Measurements from ENCODE around the gene DCDC2.
"Not testable (repeated sequence)": the region's sequence is repeated elsewhere in the genome, so short reads cannot be mapped to it uniquely, and the experiment has no call there.

DCDC2 gene

GRCh38 chr6:24401458-24401857 lies 43.6 kb upstream of the DCDC2 start:
- Histone ChIP-seq H3K27ac (no peak overlapping the region), H3K9ac (no peak overlapping the region), H3K9me3 (ENCODE audit: control insufficient read depth, low read length) (no peaks in the 10 kb centered on the region), H3K4me1 (peaks cover 9% of the 10 kb centered on the region), H3K79me2 (peaks cover 24% of the 10 kb centered on the region), H2AFZ (no peak overlapping the region), H3K36me3 (ENCODE audit: control insufficient read depth, insufficient read depth, low read length) (no peaks in the 10 kb centered on the region), H3K4me3 (ENCODE audit: low read depth, low read length) (no peak overlapping the region), H3K4me2 (ENCODE audit: low read length) (no peak overlapping the region), H3K27me3 (ENCODE audit: control insufficient read depth, insufficient read depth, low read length) (no peaks in the 10 kb centered on the region)
- no peak for TF ChIP-seq CTCF (IDR thresholded peaks at IDR 0.05)

- not testable (repeated sequence) for H3K4me2 ChIP-seq (ENCODE audit: low read length); H3K4me1 ChIP-seq; H3K27me3 ChIP-seq (ENCODE audit: control insufficient read depth, insufficient read depth, low read length); H3K9me3 ChIP-seq (ENCODE audit: control insufficient read depth, low read length); H3K4me3 ChIP-seq (ENCODE audit: low read depth, low read length); H2AFZ ChIP-seq; H3K27ac ChIP-seq; H3K9ac ChIP-seq; H3K36me3 ChIP-seq (ENCODE audit: control insufficient read depth, insufficient read depth, low read length)
- H3K79me2 ChIP-seq, result peaks cover 22% of the 10 kb centered on the region
These were observed 42.5 kb upstream of the DCDC2 start for GRCh38 chr6:24400045-24401039.

- H3K4me1 ChIP-seq, result peaks cover 9% of the 10 kb centered on the region
- H3K9me3 ChIP-seq (ENCODE audit: control insufficient read depth, low read length), result no peaks in the 10 kb centered on the region
- H3K9ac ChIP-seq, result no peak overlapping the region
- TF ChIP-seq CTCF (IDR thresholded peaks at IDR 0.05), result no peak
- H3K4me3 ChIP-seq (ENCODE audit: low read depth, low read length), result no peak overlapping the region
- H3K36me3 ChIP-seq (ENCODE audit: control insufficient read depth, insufficient read depth, low read length), result no peaks in the 10 kb centered on the region
- no peak overlapping the region for H3K4me2 ChIP-seq (ENCODE audit: low read length)
- no peaks in the 10 kb centered on the region for H3K27me3 ChIP-seq (ENCODE audit: control insufficient read depth, insufficient read depth, low read length)
- H2AFZ ChIP-seq, result no peak overlapping the region
- no peak overlapping the region for H3K27ac ChIP-seq
- H3K79me2 ChIP-seq, result peaks cover 5% of the 10 kb centered on the region
These were observed 39.8 kb upstream of the DCDC2 start for GRCh38 chr6:24397631-24398030.

DNA sequence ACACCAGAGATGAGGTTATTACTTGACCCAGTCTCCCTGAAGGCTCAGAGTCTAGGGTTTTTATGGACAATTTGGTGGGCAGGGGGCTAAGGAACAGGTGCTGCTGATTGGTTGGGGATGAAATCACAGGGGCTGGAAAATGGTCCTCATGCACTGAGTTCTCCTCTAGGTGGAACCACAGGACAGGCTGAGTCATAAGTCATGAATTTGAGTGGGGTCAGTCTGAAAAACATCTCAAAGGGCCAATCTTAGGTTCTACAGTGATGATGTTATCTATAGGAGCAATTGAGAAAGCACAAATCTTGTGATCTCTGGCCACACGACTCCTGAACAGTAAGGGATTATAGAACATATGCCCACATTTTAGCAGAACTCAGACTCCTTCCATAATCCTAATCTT lies 39.0 kb upstream of the DCDC2 start:
- Histone ChIP-seq H3K9me3 (ENCODE audit: control insufficient read depth, low read length) (no peaks in the 10 kb centered on the region), H3K4me2 (ENCODE audit: low read length) (no peak overlapping the region), H3K27me3 (ENCODE audit: control insufficient read depth, insufficient read depth, low read length) (no peaks in the 10 kb centered on the region), H3K4me1 (peaks cover 9% of the 10 kb centered on the region), H3K79me2 (no peaks in the 10 kb centered on the region), H3K4me3 (ENCODE audit: low read depth, low read length) (no peak overlapping the region), H3K9ac (no peak overlapping the region), H2AFZ (no peak overlapping the region), H3K27ac (no peak overlapping the region), H3K36me3 (ENCODE audit: control insufficient read depth, insufficient read depth, low read length) (no peaks in the 10 kb centered on the region)
- TF ChIP-seq CTCF (IDR thresholded peaks at IDR 0.05), result no peak

GRCh38 chr6:24394780-24395437 lies 37.0 kb upstream of the DCDC2 start:
- peak overlapping the region; percentile 68 for H3K27ac ChIP-seq
- TF ChIP-seq CTCF (IDR thresholded peaks at IDR 0.05), result no peak
- no peak overlapping the region for H3K4me2 ChIP-seq (ENCODE audit: low read length)
- no peak overlapping the region for H3K9ac ChIP-seq
- peaks cover 9% of the 10 kb centered on the region for H3K4me1 ChIP-seq
- peak overlapping the region; percentile 75 for H2AFZ ChIP-seq
- H3K9me3 ChIP-seq (ENCODE audit: control insufficient read depth, low read length), result no peaks in the 10 kb centered on the region
- no peak overlapping the region for H3K4me3 ChIP-seq (ENCODE audit: low read depth, low read length)
- H3K79me2 ChIP-seq, result no peaks in the 10 kb centered on the region
- no peaks in the 10 kb centered on the region for H3K27me3 ChIP-seq (ENCODE audit: control insufficient read depth, insufficient read depth, low read length)
- no peaks in the 10 kb centered on the region for H3K36me3 ChIP-seq (ENCODE audit: control insufficient read depth, insufficient read depth, low read length)

Data from parathyroid adenoma (tissue), 2 donors.